ENCODE measurements around the gene HOXA5.

Gene HOXA5

GRCh38 chr7:27159266-27160144 lies 16.0 kb upstream of the HOXA5 start:
- DNase-seq (ENCODE audit: low spot score) = no peak
- TF ChIP-seq CTCF (IDR thresholded peaks at IDR 0.05) = no peak
- Histone ChIP-seq H3K4me3 (peak overlapping the region; percentile 68), H3K27ac (no peak overlapping the region)

GRCh38 chr7:27158436-27159265 lies 15.2 kb upstream of the HOXA5 start:
- no peak for DNase-seq (ENCODE audit: low spot score)
- H3K4me3 ChIP-seq = no peak overlapping the region
- no peak for TF ChIP-seq CTCF (IDR thresholded peaks at IDR 0.05)
- H3K27ac ChIP-seq = no peak overlapping the region

GRCh38 chr7:27157702-27158431 lies 14.4 kb upstream of the HOXA5 start:
- Histone ChIP-seq H3K4me3 (no peak overlapping the region), H3K27ac (no peak overlapping the region)
- no peak for DNase-seq (ENCODE audit: low spot score)
- TF ChIP-seq CTCF (IDR thresholded peaks at IDR 0.05) = no peak

GRCh38 chr7:27156916-27157701 lies 13.6 kb upstream of the HOXA5 start:
- DNase-seq (ENCODE audit: low spot score) = no peak
- Histone ChIP-seq H3K4me3 (peak overlapping the region; percentile 53), H3K27ac (no peak overlapping the region)
- no peak for TF ChIP-seq CTCF (IDR thresholded peaks at IDR 0.05)

- H3K27ac ChIP-seq = no peak within 1 kb of the TSS
Measured at GRCh38 chr7:27156508-27156898, 13.0 kb upstream of the HOXA5 start, which contains the start of gene HOXA7. TSS of gene HOXA7 (minus strand) at chr7:27156675. CDS start at chr7:27156545, 130 bp downstream.

More at GRCh38 chr7:27156508-27156898, 13.0 kb upstream of the HOXA5 start, which contains the start of gene HOXA7:
- no peak for TF ChIP-seq CTCF (IDR thresholded peaks at IDR 0.05)
- no peak for DNase-seq (ENCODE audit: low spot score)
- peak within 1 kb of the TSS; percentile 53 for H3K4me3 ChIP-seq
